HG03280 (cell line): ENCODE measurements around the gene TSHZ2.
"Not testable (repeated sequence)": the region's sequence is repeated elsewhere in the genome, so short reads cannot be mapped to it uniquely, and the experiment has no call there.

Source experiments
- ATAC-seq: cut with Tn5 transposase; IDR thresholded peaks from one replicate; pipeline ENCODE4 v1.9.1; 2021; ENCODE audit warnings: mild to moderate bottlenecking, moderate library complexity; ENCODE audit not compliant: unreplicated experiment

TSHZ2 gene

GRCh38 chr20:53426766-53427312 lies 454.7 kb downstream of the TSHZ2 start:
- no peak for ATAC-seq

DNA sequence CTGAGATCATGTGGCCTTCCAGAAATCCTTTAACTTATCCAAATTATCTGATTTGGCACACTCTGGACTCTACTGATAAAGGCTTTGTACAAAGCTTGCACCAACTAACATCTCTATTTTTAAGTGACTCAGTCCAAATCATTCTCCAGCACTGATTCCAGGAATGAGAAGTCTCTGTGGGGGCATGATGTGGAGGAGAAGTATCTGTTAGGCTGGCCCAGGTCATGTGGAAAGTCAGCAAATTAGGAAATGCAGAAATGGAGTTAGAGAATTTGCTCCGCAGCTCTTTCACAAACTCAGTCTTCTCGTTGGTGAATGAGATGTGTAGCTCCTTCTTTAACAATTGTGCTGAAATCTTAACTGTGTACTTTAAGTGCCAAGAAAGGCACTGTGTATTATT lies 455.8 kb downstream of the TSHZ2 start:
- ATAC-seq = no peak

DNA sequence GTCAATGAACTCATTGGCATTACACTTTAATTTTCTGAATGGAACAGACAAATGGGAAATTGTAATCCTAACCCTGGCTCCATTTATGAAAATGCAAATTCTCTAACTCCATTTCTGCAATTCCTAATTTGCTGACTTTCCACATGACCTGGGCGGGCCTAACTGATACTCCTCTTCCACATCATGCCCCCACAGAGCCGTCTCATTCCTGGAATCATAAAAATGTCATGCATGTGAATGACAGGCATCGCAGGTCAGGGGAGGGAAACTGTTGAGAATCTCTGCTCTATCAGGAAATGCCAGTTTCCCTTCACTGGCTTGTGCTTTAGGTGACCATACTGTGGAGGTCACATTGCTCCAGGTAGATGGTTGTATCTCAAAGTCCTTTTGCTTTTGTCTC lies 456.4 kb downstream of the TSHZ2 start:
- ATAC-seq = no peak

GRCh38 chr20:53428996-53429395 lies 456.8 kb downstream of the TSHZ2 start:
- ATAC-seq = no peak

DNA sequence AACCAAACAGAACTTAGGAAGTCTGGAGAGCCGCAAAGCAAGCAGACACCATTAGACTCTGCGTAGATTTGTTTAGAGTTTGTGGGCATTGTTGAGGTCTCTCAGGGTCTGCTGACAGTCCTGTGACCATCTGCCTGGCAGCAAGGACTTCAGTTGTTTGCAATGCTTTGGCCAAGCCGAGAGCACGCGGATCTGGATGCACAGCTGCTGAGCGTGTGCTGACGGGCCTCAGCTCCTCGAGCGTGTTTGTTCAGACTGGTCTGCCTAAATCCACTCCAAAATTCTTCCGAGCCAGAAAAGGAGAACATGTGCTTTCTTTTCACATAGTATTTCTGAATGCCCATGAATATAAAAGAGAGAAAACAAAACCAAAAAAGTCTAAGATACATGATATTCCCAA lies 462.5 kb downstream of the TSHZ2 start:
- no peak for ATAC-seq

- ATAC-seq = not testable (repeated sequence)
Observed at GRCh38 chr20:53436927-53437326, 464.8 kb downstream of the TSHZ2 start.

DNA sequence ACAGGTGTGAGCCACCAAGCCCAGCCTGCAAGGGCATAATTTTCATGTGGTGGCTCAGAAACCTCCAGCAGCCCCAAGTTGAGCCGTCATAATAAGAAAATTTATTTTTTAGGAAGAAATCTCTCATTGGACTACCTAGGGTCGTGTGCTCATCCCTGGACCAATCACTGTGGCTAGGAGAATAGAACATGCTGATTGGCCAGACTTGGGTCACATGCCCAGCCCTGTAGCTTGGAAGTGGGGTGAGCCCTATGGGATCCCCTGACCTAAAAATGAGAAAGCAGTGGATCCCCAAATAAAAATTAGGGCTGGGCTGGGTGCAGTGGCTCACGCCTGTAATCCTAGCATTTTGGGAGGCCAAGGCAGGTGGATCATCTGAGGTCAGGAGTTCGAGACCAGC lies 466.2 kb downstream of the TSHZ2 start:
- ATAC-seq = no peak

DNA sequence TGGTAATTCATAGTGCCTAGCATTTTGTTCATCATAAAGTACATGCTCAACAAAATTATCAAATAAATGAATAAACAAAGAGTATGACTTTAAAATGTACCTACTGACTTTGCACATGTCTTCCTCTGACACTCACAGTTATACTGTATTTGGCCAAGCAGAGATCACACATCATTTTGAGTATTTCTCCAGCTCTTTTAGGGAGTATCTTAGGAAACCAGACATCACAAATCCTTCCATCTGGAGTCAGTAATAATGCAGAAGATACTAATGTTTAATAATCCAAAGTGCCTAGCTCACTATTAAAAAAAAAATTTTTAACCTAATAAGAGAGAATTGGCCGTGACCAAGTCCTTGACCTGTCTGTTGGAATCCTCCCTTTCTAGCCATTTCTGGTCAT lies 466.9 kb downstream of the TSHZ2 start:
- no peak for ATAC-seq

DNA sequence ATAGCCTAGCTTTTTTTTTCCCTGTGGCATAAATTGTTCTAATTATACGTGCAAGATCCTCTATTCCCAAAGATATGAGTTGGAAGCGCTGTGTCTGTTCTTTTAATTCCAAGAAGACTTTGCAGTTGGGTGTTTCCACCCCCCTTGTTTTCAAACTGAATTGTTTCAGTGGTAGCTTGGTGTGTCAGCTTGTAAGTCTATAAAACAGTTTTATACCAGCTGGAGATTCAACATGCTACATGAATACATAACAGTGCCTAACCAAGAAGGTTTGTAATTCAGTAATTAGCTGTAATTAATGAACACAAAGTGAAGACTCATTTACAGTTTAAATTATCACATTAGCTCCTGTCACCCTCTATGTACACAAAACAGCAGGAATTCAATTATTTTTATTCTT lies 467.5 kb downstream of the TSHZ2 start:
- ATAC-seq = no peak

DNA sequence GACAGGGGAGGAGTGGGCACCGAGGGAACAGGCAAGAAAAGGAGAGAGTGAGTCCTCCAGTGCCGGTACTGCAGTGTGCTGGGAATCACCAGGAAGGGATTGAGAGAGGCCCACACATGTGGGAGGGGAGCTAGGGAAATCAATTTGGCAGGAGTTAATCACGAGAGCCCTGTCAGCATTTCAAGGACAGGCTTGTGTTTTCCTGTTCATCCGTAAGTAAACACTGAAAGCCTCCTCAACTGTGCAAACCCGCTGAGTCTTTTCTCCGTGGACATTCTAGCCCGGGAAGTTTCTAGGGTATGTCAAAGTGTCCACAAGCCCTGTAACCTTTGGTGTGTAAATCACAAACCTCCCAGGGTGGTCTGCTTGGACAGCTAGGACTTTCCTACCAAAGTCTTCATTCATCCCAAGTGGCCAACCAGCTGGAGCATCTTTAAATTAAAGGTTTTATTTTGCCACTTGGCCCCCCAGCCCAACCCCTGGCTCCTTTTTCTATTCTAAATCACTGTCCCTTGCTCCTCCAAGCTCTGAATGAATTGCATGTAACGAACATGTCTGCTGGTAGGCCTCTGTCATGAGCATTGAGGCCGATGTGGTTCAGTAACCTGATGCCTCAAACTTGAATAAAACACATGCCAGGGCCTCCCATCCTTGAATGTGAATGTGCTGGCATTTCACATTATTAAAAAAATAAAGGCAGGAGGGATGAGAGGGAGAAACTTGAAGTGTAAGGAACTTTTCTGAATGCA lies 472.4 kb downstream of the TSHZ2 start:
- ATAC-seq = no peak

- ATAC-seq = no peak
Observed at GRCh38 chr20:53445321-53445731, 473.2 kb downstream of the TSHZ2 start.

GRCh38 chr20:53445932-53446331 lies 473.8 kb downstream of the TSHZ2 start:
- no peak for ATAC-seq

- no peak for ATAC-seq
Observed at GRCh38 chr20:53447316-53447715, 475.2 kb downstream of the TSHZ2 start.

- no peak for ATAC-seq
Observed at GRCh38 chr20:53448426-53448825, 476.3 kb downstream of the TSHZ2 start.

DNA sequence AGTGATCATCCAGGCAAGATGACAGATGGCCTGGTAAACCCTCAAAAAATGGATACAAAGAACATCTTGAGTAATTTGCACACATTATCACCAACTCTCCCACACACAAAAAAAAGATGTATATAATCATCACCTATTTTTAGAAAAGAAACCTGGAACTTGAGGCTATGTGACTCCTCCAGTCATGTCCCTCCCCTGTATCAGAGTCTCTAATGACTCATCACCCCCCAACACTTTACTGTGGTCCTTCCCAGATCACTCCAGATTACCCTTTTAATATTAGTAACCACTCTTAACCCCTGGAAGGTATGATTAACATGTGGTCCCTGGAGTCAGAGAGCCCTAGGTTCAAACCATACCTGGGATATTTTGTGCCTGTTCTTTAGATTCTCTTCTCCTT lies 476.7 kb downstream of the TSHZ2 start:
- ATAC-seq = no peak

GRCh38 chr20:53453076-53453475 lies 480.9 kb downstream of the TSHZ2 start:
- no peak for ATAC-seq

GRCh38 chr20:53454675-53455276 lies 482.6 kb downstream of the TSHZ2 start:
- ATAC-seq = no peak

DNA sequence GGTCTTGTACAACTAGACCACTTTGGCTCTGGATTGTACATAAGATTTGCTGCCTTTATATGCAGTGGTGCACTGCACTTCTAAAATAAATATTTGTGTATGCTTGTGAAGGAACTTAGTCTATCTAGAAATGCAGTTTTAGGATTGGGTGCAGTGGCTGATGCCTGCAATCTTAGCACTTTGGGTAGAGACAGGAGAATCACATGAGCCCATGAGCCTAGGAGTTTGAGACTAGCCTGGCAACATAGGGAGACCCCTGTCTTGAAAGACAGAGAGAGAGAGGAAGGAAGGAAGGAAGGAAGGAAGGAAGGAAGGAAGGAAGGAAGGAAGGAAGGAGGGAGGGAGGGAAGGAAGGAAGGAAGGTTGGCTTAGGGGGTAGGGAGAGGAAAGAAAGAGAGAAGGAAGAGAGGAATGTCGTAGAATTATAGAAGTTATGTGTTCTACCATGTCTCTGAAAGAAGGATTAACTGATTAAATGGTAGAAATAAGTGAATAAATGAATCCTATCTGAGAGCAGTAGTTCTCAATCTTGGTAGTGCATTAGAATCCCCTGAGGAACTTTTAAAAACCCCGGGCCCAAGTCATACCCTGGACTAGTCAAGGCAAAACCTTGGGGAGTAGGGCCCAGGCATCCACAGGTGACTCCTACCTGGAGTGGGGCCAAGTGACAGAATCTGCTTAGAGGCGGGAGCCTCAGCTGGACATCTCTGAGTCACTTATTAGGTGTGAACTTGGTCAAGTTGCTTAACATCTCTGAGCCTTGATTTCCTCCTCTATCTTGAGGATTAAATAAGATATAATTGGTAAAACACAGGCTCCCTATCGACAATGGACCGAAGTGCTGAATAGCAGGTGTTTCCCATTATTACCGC lies 491.2 kb downstream of the TSHZ2 start:
- no peak for ATAC-seq

- no peak for ATAC-seq
Observed at GRCh38 chr20:53466279-53466678, 494.1 kb downstream of the TSHZ2 start.

GRCh38 chr20:53468587-53468986 lies 496.4 kb downstream of the TSHZ2 start:
- ATAC-seq = no peak

DNA sequence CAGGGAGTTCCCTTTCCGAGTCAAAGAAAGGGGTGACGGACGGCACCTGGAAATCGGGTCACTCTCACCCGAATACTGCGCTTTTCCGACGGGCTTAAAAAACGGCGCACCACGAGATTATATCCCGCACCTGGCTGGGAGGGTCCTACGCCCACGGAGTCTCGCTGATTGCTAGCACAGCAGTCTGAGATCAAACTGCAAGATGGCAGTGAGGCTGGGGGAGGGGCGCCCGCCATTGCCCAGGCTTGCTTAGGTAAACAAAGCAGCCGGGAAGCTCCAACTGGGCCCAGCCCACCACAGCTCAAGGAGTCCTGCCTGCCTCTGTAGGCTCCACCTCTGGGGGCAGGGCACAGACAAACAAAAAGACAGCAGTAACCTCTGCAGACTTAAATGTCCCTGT lies 500.7 kb downstream of the TSHZ2 start:
- not testable (repeated sequence) for ATAC-seq
